K562 (cell line): Measurements from ENCODE around the gene PIGV. TPM values are rescaled to one million over a fixed set of nuclear protein-coding genes. Genes with fewer than 3 reads are reported as not detected.

Source experiments
- ATAC-seq: fragments of 200-7000 bp; cut with Tn5 transposase; 3 replicates; pipeline ENCODE4 v1.9.1; 2020; ENCODE audit warnings: moderate library complexity
- BruUV-seq: library from RNA; stranded (reverse); fragments of 400-500 nt; replicated peaks from 2 replicates; lab custom pipeline; 2021; lab: Mats Ljungman, UMichigan
- CTCF ChIA-PET: fragments of 300-600 bp; formaldehyde crosslinking; extraction: SDS; loops from one replicate; lab custom pipeline; 2021; ENCODE audit warnings: low intra/inter-chr PET ratio; lab: Yijun Ruan, JAX
- POLR2A ChIA-PET: fragments of 300-600, 350-650 bp; sonication (Branson Sonifier 250); formaldehyde crosslinking; extraction: SDS; loops from one replicate; lab custom pipeline; 2021; ENCODE audit warnings: antibody characterized with exemption, inconsistent platforms; lab: Yijun Ruan, JAX
- DNase-seq, 4 experiments: peaks; one replicate each; pipeline versions ENCODE4 v3.0.0 to v3.0.0-alpha.2; 2011 to 2018; ENCODE audit warnings: low spot score in 3 of 4, mixed read lengths in 3 of 4; ENCODE audit errors: extremely low read depth in 1 of 4
- FAIRE-seq: peaks from 2 replicates; lab custom pipeline; 2011; peaks lifted over from hg19 to GRCh38; lab: Jason Lieb, UNC
- H2AFZ ChIP-seq: 2 replicates; pipeline ENCODE4 v1.6.0; 2011; ENCODE audit warnings: low read depth, low read length, control low read depth, inconsistent platforms
- H3K27ac ChIP-seq: fragments of 200-600 bp; 3 replicates; pipeline ENCODE4 v1.8.0; 2011; ENCODE audit warnings: low read depth, mild to moderate bottlenecking, control low read depth, inconsistent platforms, low read length, moderate library complexity, mixed read lengths; ENCODE audit errors: extremely low read depth
- H3K27me3 ChIP-seq, 2 experiments: fragments of 300-600 bp in 1 of 2; 2 replicates in 1 of 2; 3 replicates in 1 of 2; pipeline versions ENCODE4 v1.6.0 to v1.8.0; 2011; ENCODE audit warnings: inconsistent platforms in 2 of 2, low read length in 2 of 2, mild to moderate bottlenecking in 1 of 2, mixed read lengths in 1 of 2, moderate library complexity in 1 of 2; ENCODE audit not compliant: control insufficient read depth in 2 of 2, insufficient read depth in 2 of 2
- H3K36me3 ChIP-seq: fragments of 300-600 bp; 3 replicates; pipeline ENCODE4 v1.8.0; 2011; ENCODE audit warnings: mild to moderate bottlenecking, low read length, inconsistent platforms; ENCODE audit not compliant: control insufficient read depth, insufficient read depth
- H3K4me1 ChIP-seq, 2 experiments: fragments of 200-600 bp in 1 of 2; replicated peaks in 1 of 2; 2 replicates in 1 of 2; 3 replicates in 1 of 2; pipeline versions ENCODE4 v1.5.1 to v1.8.0; 2011; ENCODE audit warnings: inconsistent platforms in 2 of 2, low read length in 2 of 2, mild to moderate bottlenecking in 1 of 2, mixed read lengths in 1 of 2, moderate library complexity in 1 of 2; ENCODE audit not compliant: control insufficient read depth in 2 of 2, insufficient read depth in 2 of 2
- H3K4me2 ChIP-seq: 2 replicates; pipeline ENCODE4 v1.6.1; 2011; ENCODE audit warnings: low read length, control low read depth, inconsistent platforms, mixed read lengths; ENCODE audit not compliant: insufficient read depth
- H3K4me3 ChIP-seq: fragments of 200-600 bp; sonication (generic), shearing (Covaris generic); 2 replicates; pipeline ENCODE4 v1.5.1; 2016; ENCODE audit warnings: control low read depth, inconsistent platforms
- H3K79me2 ChIP-seq: fragments of 200-600 bp; 3 replicates; pipeline ENCODE4 v1.8.0; 2011; ENCODE audit warnings: low read length, inconsistent platforms; ENCODE audit not compliant: control insufficient read depth, insufficient read depth
- H3K9ac ChIP-seq, 2 experiments: 2 replicates each; pipeline versions ENCODE4 v1.6.0 to v1.6.1; 2011; ENCODE audit warnings: low read depth in 2 of 2, low read length in 2 of 2, control low read depth in 1 of 2, inconsistent platforms in 1 of 2, mild to moderate bottlenecking in 1 of 2, mixed read lengths in 1 of 2; ENCODE audit not compliant: insufficient read depth in 1 of 2
- H3K9me1 ChIP-seq: one replicate; pipeline ENCODE4 v1.6.0; 2011; ENCODE audit warnings: inconsistent platforms, mild to moderate bottlenecking, low read length, moderate library complexity; ENCODE audit not compliant: control insufficient read depth, insufficient read depth
- H3K9me3 ChIP-seq: replicated peaks from 2 replicates; pipeline ENCODE4 v1.5.1; 2011; ENCODE audit warnings: low read depth, low read length, inconsistent platforms; ENCODE audit not compliant: control insufficient read depth, insufficient read depth
- H4K20me1 ChIP-seq: replicated peaks from 2 replicates; pipeline ENCODE4 v1.6.1; 2011; ENCODE audit warnings: low read length, inconsistent platforms, mixed read lengths; ENCODE audit not compliant: control insufficient read depth, insufficient read depth
- EWSR1 ChIP-seq: fragments of 450-650 bp; IDR thresholded peaks from 2 replicates; pipeline ENCODE4 v1.6.1; 2018; ENCODE audit warnings: borderline replicate concordance, mild to moderate bottlenecking, low read depth, moderate library complexity; ENCODE audit not compliant: partially characterized antibody
- HMG20A ChIP-seq: fragments of 450-650 bp; formaldehyde crosslinking; conservative IDR thresholded peaks from 2 replicates; pipeline ENCODE4 v1.4.0; 2020; ENCODE audit warnings: mild to moderate bottlenecking, mixed read lengths
- MEF2A ChIP-seq: IDR thresholded peaks from 2 replicates; pipeline ENCODE4 v1.6.1; 2011; ENCODE audit warnings: low read depth, mild to moderate bottlenecking, low read length, moderate library complexity; ENCODE audit not compliant: control insufficient read depth
- MYC ChIP-seq, 2 experiments: fragments of 250-450 bp in 1 of 2; sonication (Bioruptor Pico) in 1 of 2; IDR thresholded peaks; 2 replicates each; pipeline versions ENCODE4 v1.5.1 to v1.6.1; 2012 to 2021; ENCODE audit warnings: low read depth in 2 of 2, borderline replicate concordance in 1 of 2, improper control_type of control experiment in 1 of 2, low read length in 1 of 2, mild to moderate bottlenecking in 1 of 2, moderate library complexity in 1 of 2
- SP1 ChIP-seq: sonication (generic); formaldehyde crosslinking; IDR thresholded peaks from 2 replicates; pipeline ENCODE4 v1.8.1; 2022; ENCODE audit warnings: mild to moderate bottlenecking, missing genetic modification reagents
- SRSF9 ChIP-seq: fragments of 200-400 bp; formaldehyde crosslinking; IDR thresholded peaks from 2 replicates; pipeline ENCODE4 v1.6.1; 2017; ENCODE audit warnings: low read depth, low read length, borderline replicate concordance
- TCFL5 ChIP-seq: fragments of 250-450 bp; sonication (Bioruptor Pico); conservative IDR thresholded peaks from 2 replicates; pipeline ENCODE4 v1.6.1; 2021; ENCODE audit warnings: mild to moderate bottlenecking, moderate library complexity, matching md5 sums
- TRIM28 ChIP-seq: fragments of 450-650 bp; IDR thresholded peaks from 2 replicates; pipeline ENCODE4 v1.6.1; 2017
- ZNF217 ChIP-seq: sonication (generic); formaldehyde crosslinking; IDR thresholded peaks from 2 replicates; pipeline ENCODE4 v1.8.0; 2022; ENCODE audit warnings: mild to moderate bottlenecking, missing genetic modification reagents
- WGBS: fragments of 100-300 bp; shearing (Covaris generic); methylation state at CpG from one replicate; pipeline ENCODE4 v1.1.6; 2016; ENCODE audit warnings: low coverage, mixed read lengths; ENCODE audit not compliant: insufficient coverage; ENCODE audit errors: missing lambda C conversion rate; 5-methylcytosine and 5-hydroxymethylcytosine counted together
- in situ Hi-C: fragments of 300-500 bp; cut with MboI; formaldehyde crosslinking; loops from 4 replicates; pipeline ENCODE4 v1.15.0; 2018; ENCODE audit warnings: inconsistent platforms, mixed read lengths
- intact Hi-C: fragments of 100-400 bp; cut with micrococcal nuclease; formaldehyde crosslinking; loops from 2 replicates; pipeline ENCODE4 v1.14.2; 2022
- polyA plus RNA-seq, 8 experiments: library from polyadenylated mRNA; depleted of rRNA in 4 of 8; stranded (reverse) in 5 of 8; unstranded in 3 of 8; fragments of >200 nt; fragmentation: Nextera tagmentation in 2 of 8; fragmentation: Illumina TruSeq in 1 of 8; extraction: Ambion mirVana in 2 of 8; extraction: Trizol in 1 of 8; gene quantifications; 2 replicates each; pipeline versions ENCODE4 v1.2.1 to v1.2.3, GENCODE V29; 2011 to 2014; ENCODE audit warnings: inconsistent platforms in 1 of 8, missing spikeins in 1 of 8
- total RNA-seq, 7 experiments: library from RNA; depleted of rRNA in 6 of 7; stranded (reverse); fragments of >200 nt in 6 of 7; fragmentation: Illumina TruSeq in 2 of 7; extraction: Trizol in 2 of 7; gene quantifications; 2 replicates each; pipeline versions ENCODE4 v1.2.1 to v1.2.3, GENCODE V29; 2011 to 2021; ENCODE audit warnings: low replicate concordance in 1 of 7
- TF ChIP-seq, protein P1 (sequence below): sonication (generic); formaldehyde crosslinking; IDR thresholded peaks from 2 replicates; pipeline ENCODE4 v1.8.0; 2023; ENCODE audit warnings: mild to moderate bottlenecking, missing genetic modification reagents
- TF ChIP-seq, protein P2 (sequence below): sonication (generic); formaldehyde crosslinking; IDR thresholded peaks from 2 replicates; pipeline ENCODE4 v1.8.1; 2022; ENCODE audit warnings: missing genetic modification reagents
- TF ChIP-seq, protein P3 (sequence below), 2 experiments: fragments of 450-650 bp; conservative IDR thresholded peaks; 2 replicates each; pipeline ENCODE4 v1.6.1; 2017; ENCODE audit warnings: mild to moderate bottlenecking in 2 of 2, moderate library complexity in 2 of 2

Gene PIGV
- total and polyA plus RNA-seq, 9 of the 15 experiments (the other 6 are each of a cell fraction or from before 2014, with no cell fraction given): 8.4 to 21.8 (median 11.7) TPM

DNA sequence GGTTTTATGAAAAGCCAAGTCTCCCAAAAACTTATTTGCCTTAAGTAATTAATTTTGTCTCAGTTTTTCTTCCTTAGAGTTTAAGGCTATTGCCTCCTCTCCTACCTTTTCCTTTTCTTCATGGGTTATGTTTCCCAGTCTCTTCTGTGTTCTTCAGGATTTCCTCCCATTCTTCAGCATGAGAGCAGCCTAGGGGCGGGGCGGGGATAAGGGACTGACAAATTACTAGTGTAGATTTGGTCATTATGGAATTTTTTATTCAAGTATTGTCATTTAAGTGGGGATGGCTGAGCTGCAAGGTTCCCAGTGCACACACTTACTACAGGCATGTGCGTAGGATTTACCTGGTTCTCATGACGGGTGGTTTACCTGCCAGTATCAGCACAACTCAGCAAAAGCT, 35.2 kb upstream of the PIGV start (continued):
- TF ChIP-seq MEF2A: no peak

DNA sequence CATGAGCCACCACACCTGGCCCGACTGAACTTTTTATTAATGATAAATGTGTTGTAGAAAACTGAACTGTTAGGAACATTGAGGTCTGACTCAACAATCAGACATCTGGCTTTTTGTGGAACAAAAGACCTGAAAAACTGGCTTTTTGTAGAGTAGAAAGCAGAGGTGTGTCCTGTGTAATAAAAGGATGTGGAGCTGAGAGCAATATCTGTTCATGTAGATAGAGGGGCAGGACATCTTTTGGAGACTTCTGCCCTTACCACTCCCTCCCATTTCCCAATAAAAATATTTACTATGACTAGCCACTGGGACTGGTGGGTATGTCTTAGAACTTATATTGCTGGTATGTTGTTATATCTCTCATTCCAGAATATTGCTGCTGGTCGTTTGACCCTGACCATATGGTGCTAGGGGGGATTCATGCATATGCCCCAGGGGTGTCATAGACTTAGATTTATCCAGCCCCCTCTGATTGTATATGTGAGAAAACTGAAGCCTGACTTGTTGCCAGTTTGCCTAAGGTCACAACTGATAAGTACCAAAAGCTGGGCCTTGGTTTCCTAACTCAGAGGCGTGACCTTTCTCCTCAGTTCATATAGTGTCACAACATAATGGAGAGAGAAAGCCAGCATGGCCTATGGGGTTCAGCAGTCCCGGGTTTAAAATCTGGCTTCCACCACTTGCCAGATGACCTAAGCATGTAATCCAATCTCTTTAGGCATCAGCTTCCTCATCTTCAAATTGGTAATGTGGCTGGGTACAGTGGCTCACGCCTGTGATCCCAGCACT, 33.5 kb upstream of the PIGV start:
- ChIA-PET CTCF (no interaction called here), POLR2A (interaction anchor here (0.6 to 1.8 kb wide), 5 partner anchors 8 to 53 kb away, joined by 3 to 7 read pairs (median 3); no protein-coding TSS in a partner anchor)
- Histone ChIP-seq H3K79me2 (peaks cover 84% of the 10 kb centered on the region), H3K4me2 (no peak overlapping the region), H2AFZ (no peak overlapping the region), H3K4me1 (no peaks in the 10 kb centered on the region), H3K27ac (no peak overlapping the region), H3K4me3 (no peak overlapping the region), H3K36me3 (peaks cover 91% of the 10 kb centered on the region), H3K9ac (no peak overlapping the region), H3K9me3 (no peaks in the 10 kb centered on the region), H4K20me1 (0 out of 2 replicates have a peak, but pooled peaks cover 11% of the 10 kb centered on the region), H3K27me3 (no peaks in the 10 kb centered on the region), H3K9me1 (peaks cover 7% of the 10 kb centered on the region)
- intact Hi-C loops (no loop called here), in situ Hi-C loops (no loop called here)
- no TSS peak for BruUV-seq
- DNase-seq (no peak), ATAC-seq (no peak), FAIRE-seq (no peak)
- 83% methylated on average over 5 of the region's 5 CpGs for WGBS
- TF ChIP-seq SP1 (CRISPR knock-in tag) (no peak), SRSF9 (no peak), ZNF217 (CRISPR knock-in tag) (no peak), TRIM28 (no peak), HMG20A (CRISPR knock-in tag) (no peak), TCFL5 (CRISPR knock-in tag) (no peak), EWSR1 (no peak), MYC (IDR thresholded peaks at IDR 0.05; ENCODE audit: low read depth, low read length) (no peak), MYC (CRISPR knock-in tag; IDR thresholded peaks at IDR 0.05; ENCODE audit: borderline replicate concordance, low read depth) (no peak)
- TF ChIP-seq, protein P1, sequence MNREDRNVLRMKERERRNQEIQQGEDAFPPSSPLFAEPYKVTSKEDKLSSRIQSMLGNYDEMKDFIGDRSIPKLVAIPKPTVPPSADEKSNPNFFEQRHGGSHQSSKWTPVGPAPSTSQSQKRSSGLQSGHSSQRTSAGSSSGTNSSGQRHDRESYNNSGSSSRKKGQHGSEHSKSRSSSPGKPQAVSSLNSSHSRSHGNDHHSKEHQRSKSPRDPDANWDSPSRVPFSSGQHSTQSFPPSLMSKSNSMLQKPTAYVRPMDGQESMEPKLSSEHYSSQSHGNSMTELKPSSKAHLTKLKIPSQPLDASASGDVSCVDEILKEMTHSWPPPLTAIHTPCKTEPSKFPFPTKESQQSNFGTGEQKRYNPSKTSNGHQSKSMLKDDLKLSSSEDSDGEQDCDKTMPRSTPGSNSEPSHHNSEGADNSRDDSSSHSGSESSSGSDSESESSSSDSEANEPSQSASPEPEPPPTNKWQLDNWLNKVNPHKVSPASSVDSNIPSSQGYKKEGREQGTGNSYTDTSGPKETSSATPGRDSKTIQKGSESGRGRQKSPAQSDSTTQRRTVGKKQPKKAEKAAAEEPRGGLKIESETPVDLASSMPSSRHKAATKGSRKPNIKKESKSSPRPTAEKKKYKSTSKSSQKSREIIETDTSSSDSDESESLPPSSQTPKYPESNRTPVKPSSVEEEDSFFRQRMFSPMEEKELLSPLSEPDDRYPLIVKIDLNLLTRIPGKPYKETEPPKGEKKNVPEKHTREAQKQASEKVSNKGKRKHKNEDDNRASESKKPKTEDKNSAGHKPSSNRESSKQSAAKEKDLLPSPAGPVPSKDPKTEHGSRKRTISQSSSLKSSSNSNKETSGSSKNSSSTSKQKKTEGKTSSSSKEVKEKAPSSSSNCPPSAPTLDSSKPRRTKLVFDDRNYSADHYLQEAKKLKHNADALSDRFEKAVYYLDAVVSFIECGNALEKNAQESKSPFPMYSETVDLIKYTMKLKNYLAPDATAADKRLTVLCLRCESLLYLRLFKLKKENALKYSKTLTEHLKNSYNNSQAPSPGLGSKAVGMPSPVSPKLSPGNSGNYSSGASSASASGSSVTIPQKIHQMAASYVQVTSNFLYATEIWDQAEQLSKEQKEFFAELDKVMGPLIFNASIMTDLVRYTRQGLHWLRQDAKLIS (CRISPR knock-in tag): no peak
- TF ChIP-seq, protein P2, sequence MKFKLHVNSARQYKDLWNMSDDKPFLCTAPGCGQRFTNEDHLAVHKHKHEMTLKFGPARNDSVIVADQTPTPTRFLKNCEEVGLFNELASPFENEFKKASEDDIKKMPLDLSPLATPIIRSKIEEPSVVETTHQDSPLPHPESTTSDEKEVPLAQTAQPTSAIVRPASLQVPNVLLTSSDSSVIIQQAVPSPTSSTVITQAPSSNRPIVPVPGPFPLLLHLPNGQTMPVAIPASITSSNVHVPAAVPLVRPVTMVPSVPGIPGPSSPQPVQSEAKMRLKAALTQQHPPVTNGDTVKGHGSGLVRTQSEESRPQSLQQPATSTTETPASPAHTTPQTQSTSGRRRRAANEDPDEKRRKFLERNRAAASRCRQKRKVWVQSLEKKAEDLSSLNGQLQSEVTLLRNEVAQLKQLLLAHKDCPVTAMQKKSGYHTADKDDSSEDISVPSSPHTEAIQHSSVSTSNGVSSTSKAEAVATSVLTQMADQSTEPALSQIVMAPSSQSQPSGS (CRISPR knock-in tag): no peak
- TF ChIP-seq, protein P3, sequence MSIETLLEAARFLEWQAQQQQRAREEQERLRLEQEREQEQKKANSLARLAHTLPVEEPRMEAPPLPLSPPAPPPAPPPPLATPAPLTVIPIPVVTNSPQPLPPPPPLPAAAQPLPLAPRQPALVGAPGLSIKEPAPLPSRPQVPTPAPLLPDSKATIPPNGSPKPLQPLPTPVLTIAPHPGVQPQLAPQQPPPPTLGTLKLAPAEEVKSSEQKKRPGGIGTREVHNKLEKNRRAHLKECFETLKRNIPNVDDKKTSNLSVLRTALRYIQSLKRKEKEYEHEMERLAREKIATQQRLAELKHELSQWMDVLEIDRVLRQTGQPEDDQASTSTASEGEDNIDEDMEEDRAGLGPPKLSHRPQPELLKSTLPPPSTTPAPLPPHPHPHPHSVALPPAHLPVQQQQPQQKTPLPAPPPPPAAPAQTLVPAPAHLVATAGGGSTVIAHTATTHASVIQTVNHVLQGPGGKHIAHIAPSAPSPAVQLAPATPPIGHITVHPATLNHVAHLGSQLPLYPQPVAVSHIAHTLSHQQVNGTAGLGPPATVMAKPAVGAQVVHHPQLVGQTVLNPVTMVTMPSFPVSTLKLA (conservative IDR thresholded peaks at IDR 0.05): no peak
